Coronary artery (tissue), 2 donors: Measurements from ENCODE around the gene CTNNBL1.

Source experiments
- DNase-seq: peaks from one replicate; pipeline ENCODE4 v3.0.0-alpha.2; 2017; ENCODE audit warnings: low spot score
- H3K27ac ChIP-seq, 2 donors: fragments of 200-600 bp; sonication (generic); one replicate each; pipeline ENCODE4 v1.5.1; 2016 to 2019
- H3K4me3 ChIP-seq: fragments of 200-600 bp; sonication (generic); 2 replicates; pipeline ENCODE4 v1.5.1; 2016; ENCODE audit warnings: mild to moderate bottlenecking, moderate library complexity
- TF ChIP-seq, protein P1 (sequence below): fragments of 200-600 bp; sonication (generic); IDR thresholded peaks from one replicate; pipeline ENCODE4 v1.5.1; 2019; ENCODE audit warnings: antibody characterized with exemption

CTNNBL1 gene

DNA sequence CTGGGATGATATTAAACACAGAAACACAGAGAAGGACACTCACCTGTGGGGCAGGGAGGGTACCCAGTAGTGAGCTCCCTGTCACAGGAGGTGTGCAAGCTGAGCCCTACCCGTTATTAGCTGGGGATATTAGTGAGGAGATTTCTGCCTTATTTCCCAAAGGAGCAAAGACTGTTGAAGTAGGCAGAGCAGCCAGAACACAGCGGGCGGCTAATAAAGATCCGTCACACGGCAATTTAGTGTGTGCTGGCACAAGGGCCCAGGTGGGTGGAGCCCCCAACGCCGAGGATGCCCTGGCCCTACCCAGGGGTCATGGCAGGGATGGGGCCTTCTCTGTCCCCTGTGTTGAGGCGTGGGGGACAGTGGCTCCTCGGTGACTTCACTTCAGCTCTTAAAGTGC, 217.4 kb downstream of the CTNNBL1 start:
- Histone ChIP-seq H3K4me3 (no peak overlapping the region), H3K27ac (no peak overlapping the region)
- TF ChIP-seq, protein P1, sequence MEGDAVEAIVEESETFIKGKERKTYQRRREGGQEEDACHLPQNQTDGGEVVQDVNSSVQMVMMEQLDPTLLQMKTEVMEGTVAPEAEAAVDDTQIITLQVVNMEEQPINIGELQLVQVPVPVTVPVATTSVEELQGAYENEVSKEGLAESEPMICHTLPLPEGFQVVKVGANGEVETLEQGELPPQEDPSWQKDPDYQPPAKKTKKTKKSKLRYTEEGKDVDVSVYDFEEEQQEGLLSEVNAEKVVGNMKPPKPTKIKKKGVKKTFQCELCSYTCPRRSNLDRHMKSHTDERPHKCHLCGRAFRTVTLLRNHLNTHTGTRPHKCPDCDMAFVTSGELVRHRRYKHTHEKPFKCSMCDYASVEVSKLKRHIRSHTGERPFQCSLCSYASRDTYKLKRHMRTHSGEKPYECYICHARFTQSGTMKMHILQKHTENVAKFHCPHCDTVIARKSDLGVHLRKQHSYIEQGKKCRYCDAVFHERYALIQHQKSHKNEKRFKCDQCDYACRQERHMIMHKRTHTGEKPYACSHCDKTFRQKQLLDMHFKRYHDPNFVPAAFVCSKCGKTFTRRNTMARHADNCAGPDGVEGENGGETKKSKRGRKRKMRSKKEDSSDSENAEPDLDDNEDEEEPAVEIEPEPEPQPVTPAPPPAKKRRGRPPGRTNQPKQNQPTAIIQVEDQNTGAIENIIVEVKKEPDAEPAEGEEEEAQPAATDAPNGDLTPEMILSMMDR = no peak
- no peak for DNase-seq

DNA sequence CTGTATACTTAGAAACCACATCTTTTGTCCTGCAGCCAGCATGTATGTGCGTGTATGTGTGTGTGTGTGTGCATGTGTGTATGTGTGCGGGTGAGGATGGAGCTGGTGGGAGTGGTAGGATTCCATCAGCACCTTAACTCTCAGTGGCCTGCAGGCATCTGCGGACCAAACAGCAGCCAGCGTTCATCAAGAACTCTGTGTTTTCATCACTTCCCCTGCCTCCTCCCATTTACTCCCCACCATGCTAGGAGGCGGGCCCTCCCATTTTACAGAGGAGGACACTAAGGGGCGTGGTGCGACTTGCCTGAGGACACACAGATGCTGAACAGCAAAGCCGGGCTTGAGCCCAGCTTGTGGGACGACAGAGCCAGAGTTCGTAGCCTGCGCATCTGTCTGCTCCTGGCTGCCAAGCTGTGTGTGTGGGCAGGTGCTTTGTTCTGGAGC, 218.0 kb downstream of the CTNNBL1 start:
- Histone ChIP-seq H3K4me3 (no peak overlapping the region), H3K27ac (no peak overlapping the region)
- DNase-seq = no peak
- TF ChIP-seq, protein P1 = no peak

DNA sequence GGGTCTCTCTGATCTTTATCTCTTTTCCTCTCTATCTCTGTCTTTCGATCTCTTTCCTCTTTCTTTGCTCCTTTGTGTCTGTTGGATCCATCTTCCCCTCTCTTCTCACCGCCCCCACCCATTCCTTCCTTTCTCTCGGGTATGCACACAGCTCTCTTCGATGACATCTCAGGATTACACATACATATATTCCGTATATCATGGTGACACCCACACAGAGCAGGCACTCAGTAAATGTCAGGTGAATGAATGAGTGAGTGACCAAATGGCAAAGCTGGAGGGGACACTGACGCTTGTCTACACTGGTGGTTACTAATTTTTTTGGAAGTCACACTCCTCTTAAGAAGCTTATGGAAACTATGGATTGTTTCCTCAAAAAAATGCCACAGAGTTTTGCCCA, 219.0 kb downstream of the CTNNBL1 start:
- no peak for DNase-seq
- TF ChIP-seq, protein P1 = no peak
- Histone ChIP-seq H3K4me3 (no peak overlapping the region), H3K27ac (no peak overlapping the region)

DNA sequence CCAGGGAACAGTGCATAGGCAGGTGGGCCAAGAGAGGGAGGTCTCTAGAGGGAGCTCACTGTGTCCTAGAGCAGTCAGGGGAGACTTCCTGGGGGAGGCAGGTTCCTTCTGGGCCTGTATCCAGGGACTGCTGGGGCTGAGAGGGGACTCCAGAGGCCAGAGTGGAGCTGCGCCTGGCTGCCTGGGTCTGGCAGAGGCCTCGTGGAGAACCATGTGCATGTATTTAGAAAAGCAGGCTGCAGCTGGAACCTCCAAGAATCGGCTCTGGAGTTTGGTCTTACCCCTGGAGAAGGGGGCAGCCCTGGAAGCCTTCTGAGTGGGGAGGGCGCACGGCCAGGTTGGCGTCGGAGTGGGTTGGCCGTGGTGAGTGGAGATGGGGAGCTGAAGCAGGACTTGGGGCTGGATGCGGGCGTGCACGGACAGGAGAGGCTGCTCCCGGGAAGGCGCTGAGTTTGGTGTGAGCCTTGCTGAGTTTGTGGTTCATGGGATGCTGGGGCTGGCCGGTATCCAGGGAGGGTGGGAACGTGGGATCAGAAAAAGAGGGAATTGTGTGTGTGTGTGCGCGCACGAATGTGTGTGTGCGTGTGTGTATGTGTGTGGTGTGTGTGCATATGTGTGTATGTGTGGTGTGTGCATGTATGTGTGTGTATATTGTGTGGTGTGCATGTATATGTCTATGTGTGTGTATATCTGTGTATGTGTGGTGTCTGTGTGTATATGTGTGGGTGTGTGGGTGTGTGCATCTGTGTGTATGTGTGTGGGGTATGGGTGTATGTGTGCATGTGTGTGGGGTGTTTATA, 219.9 kb downstream of the CTNNBL1 start:
- H3K4me3 ChIP-seq = no peak overlapping the region
- no peak overlapping the region for H3K27ac ChIP-seq
- DNase-seq = no peak
- TF ChIP-seq, protein P1 = no peak

DNA sequence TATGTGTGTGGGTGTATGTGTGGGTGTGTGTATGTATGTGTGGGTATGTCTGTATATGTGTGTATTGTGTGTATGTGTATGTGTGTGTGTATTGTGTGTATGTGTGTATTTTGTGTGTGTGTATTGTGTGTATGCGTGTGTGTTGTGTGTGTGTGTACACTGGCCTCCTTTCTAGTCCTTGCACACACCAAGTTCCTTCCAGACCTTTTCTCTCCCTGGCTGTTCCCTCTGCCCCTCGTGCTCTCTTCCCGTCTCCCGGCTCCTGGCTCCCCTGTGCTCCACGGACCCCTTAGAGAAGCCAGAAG, 220.5 kb downstream of the CTNNBL1 start:
- no peak for DNase-seq
- Histone ChIP-seq H3K27ac (no peak overlapping the region), H3K4me3 (peak overlapping the region; percentile 42)
- TF ChIP-seq, protein P1 = no peak

DNA sequence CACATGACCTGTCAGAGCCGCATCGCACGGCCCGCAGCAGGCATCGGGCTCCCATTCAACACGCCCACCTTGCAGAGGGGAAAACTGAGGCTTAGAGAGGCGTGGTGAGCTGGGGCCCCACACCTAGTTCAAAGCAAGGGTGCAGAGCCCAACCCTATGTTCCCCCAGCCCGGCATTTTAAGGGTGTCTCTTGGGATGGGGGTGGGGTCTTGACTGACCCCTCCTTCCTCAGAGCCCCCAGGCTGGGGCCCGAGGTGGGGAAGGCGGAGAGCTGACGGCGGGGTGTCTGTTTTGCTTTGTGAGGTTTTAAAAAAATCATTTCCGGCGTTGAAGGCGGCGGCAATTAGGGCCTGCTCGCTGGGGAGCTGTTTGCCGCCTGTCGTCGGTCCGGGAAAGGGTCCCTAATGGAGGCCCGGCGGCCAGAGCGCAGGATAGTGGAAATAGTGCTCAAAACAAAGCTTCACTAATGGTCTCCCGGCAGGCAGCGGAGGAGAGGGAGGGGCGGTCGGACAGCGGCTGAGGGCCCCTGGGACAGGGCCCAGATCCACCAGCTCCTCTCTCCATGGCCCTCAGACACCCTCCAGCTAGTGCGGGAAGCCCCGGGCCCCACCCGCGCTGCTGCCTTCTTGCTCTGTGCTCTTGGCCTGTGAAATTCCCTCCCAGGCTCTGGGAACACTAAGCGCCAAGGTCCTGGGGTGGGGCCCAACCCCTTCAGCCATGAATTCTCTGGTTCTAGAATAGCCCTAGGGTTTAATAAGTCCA, 221.0 kb downstream of the CTNNBL1 start:
- H3K27ac ChIP-seq = no peak overlapping the region
- peak overlapping the region; percentile 42 for H3K4me3 ChIP-seq
- no peak for DNase-seq
- TF ChIP-seq, protein P1 = no peak

DNA sequence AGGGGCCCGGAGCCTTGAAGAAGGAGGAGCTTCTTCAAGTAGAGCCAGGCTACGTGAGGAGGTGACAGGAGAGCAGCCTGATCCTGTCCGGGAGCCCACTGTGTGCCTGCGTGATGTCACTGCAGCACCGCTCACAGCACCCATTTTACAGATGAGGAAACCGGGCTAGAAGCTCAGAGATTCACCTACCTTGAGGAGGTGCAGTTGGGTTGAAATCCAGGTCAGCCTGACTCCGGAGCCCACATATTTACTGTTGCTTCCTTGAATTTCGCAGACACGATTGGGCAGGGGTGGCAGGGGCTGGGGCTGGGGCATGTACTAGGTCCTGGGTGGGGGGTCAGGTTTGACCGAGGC, 221.6 kb downstream of the CTNNBL1 start:
- TF ChIP-seq, protein P1 = no peak
- H3K4me3 ChIP-seq = no peak overlapping the region
- DNase-seq = no peak
- H3K27ac ChIP-seq = no peak overlapping the region
